Measurements from ENCODE around the gene FAM53A. TPM values are rescaled to one million over a fixed set of nuclear protein-coding genes. Genes with fewer than 3 reads are reported as not detected.
A peak's percentile ranks its signal among the peaks of the same experiment; 100 is the strongest.

FAM53A gene
- total and polyA plus RNA-seq, 2 of the 13 experiments (the other 11 are each of a cell fraction or from before 2014, with no cell fraction given), result 0.48 to 1.1 TPM

- TF ChIP-seq ZNF770 (CRISPR knock-in tag; IDR thresholded peaks at IDR 0.05) (no peak), ETV6 (CRISPR knock-in tag; conservative IDR thresholded peaks at IDR 0.05) (no peak), ETV5 (CRISPR knock-in tag; IDR thresholded peaks at IDR 0.05; ENCODE audit: borderline replicate concordance) (no peak), ZFYVE20 (CRISPR knock-in tag; IDR thresholded peaks at IDR 0.05; ENCODE audit: borderline replicate concordance, low read depth) (no peak), YY1 (IDR thresholded peaks at IDR 0.05; ENCODE audit: insufficient read depth, insufficient replicate concordance, low read depth, low read length) (no peak), HMGA1 (CRISPR knock-in tag; conservative IDR thresholded peaks at IDR 0.05) (no peak), ZFX (CRISPR knock-in tag; IDR thresholded peaks at IDR 0.05; ENCODE audit: low read depth) (no peak; the same call in 1 of the 2 replicates), ZNF337 (CRISPR knock-in tag; IDR thresholded peaks at IDR 0.05; ENCODE audit: borderline replicate concordance, low read depth) (no peak), ZNF678 (CRISPR knock-in tag; IDR thresholded peaks at IDR 0.05) (no peak), ZNF205 (CRISPR knock-in tag; IDR thresholded peaks at IDR 0.05) (peak; percentile 30; the same call in 1 of the 2 replicates), AFF4 (CRISPR knock-in tag; IDR thresholded peaks at IDR 0.05) (no peak), ZIK1 (CRISPR knock-in tag; IDR thresholded peaks at IDR 0.05; ENCODE audit: borderline replicate concordance, low read depth) (no peak), POLR2AphosphoS2 (IDR thresholded peaks at IDR 0.05; ENCODE audit: low read depth, low read length) (no peak), HMGXB4 (CRISPR knock-in tag; IDR thresholded peaks at IDR 0.05; ENCODE audit: borderline replicate concordance in 1 of 2, low read depth in 1 of 2) (peak in 1 of 2 experiments; percentile 50; a peak in 1 of 4 replicates), SOX6 (IDR thresholded peaks at IDR 0.05) (no peak), SOX6 (CRISPR knock-in tag; IDR thresholded peaks at IDR 0.05) (peak; percentile 39; the same call in 1 of the 2 replicates), ZNF580 (CRISPR knock-in tag; IDR thresholded peaks at IDR 0.05; ENCODE audit: borderline replicate concordance, low read depth) (peak; percentile 57; the same call in 1 of the 2 replicates), ZBTB21 (CRISPR knock-in tag; IDR thresholded peaks at IDR 0.05) (no peak), MAX (IDR thresholded peaks at IDR 0.05) (no peak), DRAP1 (CRISPR knock-in tag; IDR thresholded peaks at IDR 0.05) (no peak), SMC3 (IDR thresholded peaks at IDR 0.05; ENCODE audit: low read length) (peak; percentile 91)
Observed at GRCh38 chr4:1693131-1693896, 9.2 kb upstream of the FAM53A start (continued).

Measured in HepG2 (cell line).